Measurements from ENCODE around the gene ISYNA1. TPM values are rescaled to one million over a fixed set of nuclear protein-coding genes. Genes with fewer than 3 reads are reported as not detected.
A peak's percentile ranks its signal among the peaks of the same experiment; 100 is the strongest.

The ISYNA1 gene
- total and polyA plus RNA-seq, 2 of the 13 experiments (the other 11 are each of a cell fraction or from before 2014, with no cell fraction given), result 29.6 to 48.5 TPM

DNA sequence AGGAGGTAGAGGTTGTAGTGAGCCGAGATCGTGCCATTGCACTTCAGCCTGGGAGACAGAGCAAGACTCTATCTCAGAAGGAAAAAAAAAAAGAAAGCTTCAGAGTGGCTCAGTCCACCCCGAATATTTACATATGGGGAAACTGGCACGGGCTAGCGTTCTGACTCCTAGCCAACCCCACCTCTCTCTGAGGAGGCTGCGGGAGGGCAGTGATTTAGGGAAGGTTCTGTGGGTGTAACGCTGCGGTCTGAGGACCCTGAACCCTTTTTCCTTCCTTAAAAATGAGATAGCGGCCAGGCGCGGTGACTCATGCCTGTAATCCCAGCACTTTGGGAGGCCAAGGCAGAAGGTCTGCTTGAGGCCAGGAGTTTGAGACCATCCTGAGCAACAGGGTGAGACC, 45.5 kb downstream of the ISYNA1 start:
- peaks cover 2 to 11% of the 10 kb centered on the region in 2 experiments; a peak in 3 of 5 replicates for H3K36me3 ChIP-seq (replicated peaks in 1 of 2; ENCODE audit: control insufficient read depth in 1 of 2, insufficient read depth in 2 of 2, low read length in 2 of 2)
- in situ Hi-C loops (cut with HindIII; ENCODE audit: extremely low pct_ligation_motif_present, low pct_unique_long_range_greater_than_20kb), result no loop called here
- peaks cover 34% of the 10 kb centered on the region for H3K4me1 ChIP-seq (ENCODE audit: insufficient read depth, low read length)
- ChIA-PET POLR2A (interaction anchor here (1.5 to 14.3 kb wide), 2 partner anchors 12 to 25 kb away, joined by 3 to 514 read pairs; no protein-coding TSS in a partner anchor), CTCF (ENCODE audit: low intra/inter-chr PET ratio, low total read pairs) (no interaction called here)
- ATAC-seq (no peak), FAIRE-seq (no peak), DNase-seq (ENCODE audit: low spot score) (no peak)
- H4K20me1 ChIP-seq (ENCODE audit: insufficient read depth, low read length), result peaks cover 29% of the 10 kb centered on the region
- no peak for TF ChIP-seq GPN1 (CRISPR knock-in tag; IDR thresholded peaks at IDR 0.05; ENCODE audit: borderline replicate concordance)
- peak; percentile 51; the same call in 1 of the 2 replicates for TF ChIP-seq FOSL2 (CRISPR knock-in tag; IDR thresholded peaks at IDR 0.05)
- WGBS (ENCODE audit: low lambda C conversion rate), result 53% methylated on average over 11 of the region's 11 CpGs
- H3K79me2 ChIP-seq (ENCODE audit: insufficient read depth, low read length), result peaks cover 4% of the 10 kb centered on the region
- peaks cover 0 to 4% of the 10 kb centered on the region in 2 experiments; a peak in 1 of 5 replicates for H3K27me3 ChIP-seq (ENCODE audit: control insufficient read depth in 1 of 2, insufficient read depth in 2 of 2, low read length in 2 of 2)
- H3K27ac ChIP-seq (ENCODE audit: extremely low read length, insufficient read depth, low read length), result no peak overlapping the region
- no peaks in the 10 kb centered on the region for H3K9me3 ChIP-seq (ENCODE audit: low read length)
- H3K4me3 ChIP-seq (replicated peaks in 1 of 3; ENCODE audit: insufficient read depth in 1 of 3, low read depth in 2 of 3, low read length in 3 of 3), result no peak overlapping the region
- no TSS peak for BruUV-seq (replicated peaks)
- no peak overlapping the region for H3K9ac ChIP-seq (ENCODE audit: insufficient read depth, low read depth, low read length)
- no peak overlapping the region for H3K4me2 ChIP-seq (ENCODE audit: low read depth, low read length)
- H2AFZ ChIP-seq (ENCODE audit: low read length), result no peak overlapping the region
- intact Hi-C loops (cut with micrococcal nuclease; ENCODE audit: unreplicated experiment), result no loop called here

DNA sequence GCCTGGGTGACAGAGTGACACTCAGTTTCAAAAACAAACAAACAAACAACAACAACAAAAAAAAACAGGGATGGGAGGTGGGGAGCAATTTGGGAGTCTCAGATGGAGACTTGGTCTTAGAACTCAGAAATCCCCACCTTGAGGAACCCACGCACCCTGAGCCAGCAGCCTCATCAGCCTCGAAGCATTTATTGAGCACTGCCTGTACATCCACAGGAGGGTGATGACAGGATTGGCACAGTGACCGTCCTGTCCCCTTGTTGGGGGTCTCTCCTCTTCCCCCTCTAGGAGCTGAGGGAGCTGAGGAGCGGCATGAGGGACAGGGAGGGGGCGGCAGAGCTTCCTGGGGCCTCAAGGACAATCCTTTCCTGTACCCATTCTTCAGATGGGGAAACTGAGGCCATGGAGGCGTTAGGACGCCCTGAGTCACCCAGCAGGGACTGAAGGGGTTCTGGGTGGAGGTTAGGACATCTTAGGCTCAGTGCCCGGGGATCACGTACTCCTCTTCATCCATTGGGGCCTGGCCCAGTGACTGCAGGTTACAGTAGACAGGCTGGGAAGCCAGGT, 46.3 kb downstream of the ISYNA1 start:
- H3K4me3 ChIP-seq (replicated peaks in 1 of 3; ENCODE audit: insufficient read depth in 1 of 3, low read depth in 2 of 3, low read length in 3 of 3), result no peak overlapping the region
- H3K27ac ChIP-seq (ENCODE audit: extremely low read length, insufficient read depth, low read length), result no peak overlapping the region
- in situ Hi-C loops (cut with HindIII; ENCODE audit: extremely low pct_ligation_motif_present, low pct_unique_long_range_greater_than_20kb) (no loop called here), intact Hi-C loops (cut with micrococcal nuclease; ENCODE audit: unreplicated experiment) (no loop called here)
- DNase-seq (ENCODE audit: low spot score), result no peak
- H3K36me3 ChIP-seq (replicated peaks in 1 of 2; ENCODE audit: control insufficient read depth in 1 of 2, insufficient read depth in 2 of 2, low read length in 2 of 2), result peaks cover 3 to 19% of the 10 kb centered on the region in 2 experiments; a peak in 4 of 5 replicates
- no peaks in the 10 kb centered on the region for H3K9me3 ChIP-seq (ENCODE audit: low read length)
- WGBS (ENCODE audit: low lambda C conversion rate), result 96% methylated on average over 2 of the region's 9 CpGs
- H3K9ac ChIP-seq (ENCODE audit: insufficient read depth, low read depth, low read length), result no peak overlapping the region
- CTCF ChIA-PET (ENCODE audit: low intra/inter-chr PET ratio, low total read pairs), result no interaction called here
- no peak for FAIRE-seq
- H3K27me3 ChIP-seq (ENCODE audit: control insufficient read depth in 1 of 2, insufficient read depth in 2 of 2, low read length in 2 of 2), result no peaks in the 10 kb centered on the region; a peak in 1 of 5 replicates
- no peak for TF ChIP-seq ZNF530 (CRISPR knock-in tag; IDR thresholded peaks at IDR 0.05; ENCODE audit: low read depth)
- TF ChIP-seq ZNF629 (CRISPR knock-in tag; conservative IDR thresholded peaks at IDR 0.05), result peak; percentile 84
- no peak overlapping the region for H3K4me2 ChIP-seq (ENCODE audit: low read depth, low read length)
- peaks cover 13% of the 10 kb centered on the region for H3K79me2 ChIP-seq (ENCODE audit: insufficient read depth, low read length)
- no peak for ATAC-seq
- peaks cover 26% of the 10 kb centered on the region for H3K4me1 ChIP-seq (ENCODE audit: insufficient read depth, low read length)
- no TSS peak for BruUV-seq (replicated peaks)
- no peak overlapping the region for H2AFZ ChIP-seq (ENCODE audit: low read length)
- peaks cover 37% of the 10 kb centered on the region for H4K20me1 ChIP-seq (ENCODE audit: insufficient read depth, low read length)
- POLR2A ChIA-PET, result interaction anchor here (1.5 to 14.3 kb wide), 4 partner anchors 10 to 24 kb away, joined by 3 to 514 read pairs (median 16); no protein-coding TSS in a partner anchor
